ENCODE data around the gene VAV2.

- TF ChIP-seq CTCF (IDR thresholded peaks at IDR 0.05) (no peak), POLR2A (IDR thresholded peaks at IDR 0.05) (no peak)
These were observed 6.9 kb upstream of the VAV2 start for GRCh38 chr9:133998915-133999595.

Measured in heart left ventricle (tissue), 13 donors.